GM12875 (cell line): ENCODE measurements around the gene KIF16B.

Experiments
- H3K4me3 ChIP-seq: one replicate; pipeline ENCODE4 v1.5.1; 2011; ENCODE audit warnings: low read depth, low read length, control low read depth
- TF ChIP-seq, protein P1 (sequence below): IDR thresholded peaks from 2 replicates; pipeline ENCODE4 v1.5.1; 2011; ENCODE audit warnings: low read depth, mild to moderate bottlenecking, control low read depth, inconsistent platforms, low read length, moderate library complexity, borderline replicate concordance; ENCODE audit not compliant: insufficient read depth

KIF16B gene

DNA sequence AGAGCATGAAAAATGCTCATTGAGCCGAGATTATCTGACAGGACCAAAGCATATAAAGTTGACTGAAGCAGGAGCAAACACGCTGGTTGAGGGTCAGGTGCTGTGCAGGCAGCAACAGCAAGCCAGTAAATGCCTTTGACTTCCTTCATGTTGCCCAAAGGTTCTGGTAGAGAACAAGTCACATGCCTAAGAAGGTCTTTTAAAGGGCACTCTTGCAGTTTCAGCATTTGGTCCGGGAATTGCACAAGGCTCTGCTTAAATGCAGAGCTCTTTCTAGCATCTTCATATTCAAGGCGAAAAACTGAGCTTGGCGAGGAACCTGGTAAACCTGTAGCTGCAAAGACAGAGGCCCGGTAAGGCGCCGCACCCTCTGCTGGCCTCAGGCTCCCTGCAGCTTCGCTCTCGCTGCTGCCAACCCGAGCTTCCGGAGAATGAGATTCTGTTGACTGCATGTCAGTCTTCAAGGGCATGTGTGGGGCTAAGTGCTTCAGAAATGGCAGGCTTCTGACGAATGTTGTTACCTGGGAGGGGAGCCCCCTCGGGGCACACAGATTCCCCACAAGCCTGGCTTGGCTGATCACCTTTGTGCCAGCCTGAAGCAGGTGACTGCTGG is 205.2 kb downstream of the KIF16B start:
- TF ChIP-seq, protein P1, sequence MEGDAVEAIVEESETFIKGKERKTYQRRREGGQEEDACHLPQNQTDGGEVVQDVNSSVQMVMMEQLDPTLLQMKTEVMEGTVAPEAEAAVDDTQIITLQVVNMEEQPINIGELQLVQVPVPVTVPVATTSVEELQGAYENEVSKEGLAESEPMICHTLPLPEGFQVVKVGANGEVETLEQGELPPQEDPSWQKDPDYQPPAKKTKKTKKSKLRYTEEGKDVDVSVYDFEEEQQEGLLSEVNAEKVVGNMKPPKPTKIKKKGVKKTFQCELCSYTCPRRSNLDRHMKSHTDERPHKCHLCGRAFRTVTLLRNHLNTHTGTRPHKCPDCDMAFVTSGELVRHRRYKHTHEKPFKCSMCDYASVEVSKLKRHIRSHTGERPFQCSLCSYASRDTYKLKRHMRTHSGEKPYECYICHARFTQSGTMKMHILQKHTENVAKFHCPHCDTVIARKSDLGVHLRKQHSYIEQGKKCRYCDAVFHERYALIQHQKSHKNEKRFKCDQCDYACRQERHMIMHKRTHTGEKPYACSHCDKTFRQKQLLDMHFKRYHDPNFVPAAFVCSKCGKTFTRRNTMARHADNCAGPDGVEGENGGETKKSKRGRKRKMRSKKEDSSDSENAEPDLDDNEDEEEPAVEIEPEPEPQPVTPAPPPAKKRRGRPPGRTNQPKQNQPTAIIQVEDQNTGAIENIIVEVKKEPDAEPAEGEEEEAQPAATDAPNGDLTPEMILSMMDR, result no peak
- H3K4me3 ChIP-seq, result no peak overlapping the region

DNA sequence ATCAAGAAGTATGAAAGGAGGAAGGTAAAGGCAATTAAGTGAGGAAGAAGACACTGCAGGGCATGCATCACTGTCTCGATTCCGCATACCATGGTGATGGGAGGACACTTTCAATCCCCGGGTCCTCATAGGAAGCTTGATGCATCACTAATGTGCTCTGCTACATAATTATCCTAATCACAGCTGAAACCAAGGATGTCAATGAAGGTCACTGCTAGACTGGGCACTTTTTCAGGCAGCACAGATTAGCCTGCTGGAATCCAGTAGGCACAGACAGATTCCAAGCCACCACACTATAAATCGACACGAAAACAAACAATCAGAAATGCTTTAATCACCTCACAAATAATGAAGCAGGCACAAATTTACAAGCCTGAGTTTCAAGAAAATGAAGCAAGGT is 206.7 kb downstream of the KIF16B start:
- TF ChIP-seq, protein P1, result no peak
- no peak overlapping the region for H3K4me3 ChIP-seq

DNA sequence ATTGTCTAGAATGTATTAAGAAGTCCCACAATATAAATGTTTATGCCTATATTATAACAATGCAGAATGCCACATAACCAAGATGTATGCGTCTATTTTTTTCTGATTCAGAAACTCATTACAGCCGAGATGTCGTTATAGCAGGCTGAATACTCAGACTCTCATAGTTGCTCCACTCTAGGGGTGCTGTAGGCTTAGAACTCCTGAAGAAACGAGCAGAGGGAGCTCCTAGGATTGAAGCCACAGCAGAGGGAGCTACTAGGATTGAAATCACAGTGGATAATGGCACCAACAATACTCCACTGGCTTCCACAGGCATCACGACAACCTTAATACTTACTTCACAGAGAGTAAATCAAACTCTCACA is 208.9 kb downstream of the KIF16B start:
- TF ChIP-seq, protein P1, result no peak
- H3K4me3 ChIP-seq, result no peak overlapping the region

DNA sequence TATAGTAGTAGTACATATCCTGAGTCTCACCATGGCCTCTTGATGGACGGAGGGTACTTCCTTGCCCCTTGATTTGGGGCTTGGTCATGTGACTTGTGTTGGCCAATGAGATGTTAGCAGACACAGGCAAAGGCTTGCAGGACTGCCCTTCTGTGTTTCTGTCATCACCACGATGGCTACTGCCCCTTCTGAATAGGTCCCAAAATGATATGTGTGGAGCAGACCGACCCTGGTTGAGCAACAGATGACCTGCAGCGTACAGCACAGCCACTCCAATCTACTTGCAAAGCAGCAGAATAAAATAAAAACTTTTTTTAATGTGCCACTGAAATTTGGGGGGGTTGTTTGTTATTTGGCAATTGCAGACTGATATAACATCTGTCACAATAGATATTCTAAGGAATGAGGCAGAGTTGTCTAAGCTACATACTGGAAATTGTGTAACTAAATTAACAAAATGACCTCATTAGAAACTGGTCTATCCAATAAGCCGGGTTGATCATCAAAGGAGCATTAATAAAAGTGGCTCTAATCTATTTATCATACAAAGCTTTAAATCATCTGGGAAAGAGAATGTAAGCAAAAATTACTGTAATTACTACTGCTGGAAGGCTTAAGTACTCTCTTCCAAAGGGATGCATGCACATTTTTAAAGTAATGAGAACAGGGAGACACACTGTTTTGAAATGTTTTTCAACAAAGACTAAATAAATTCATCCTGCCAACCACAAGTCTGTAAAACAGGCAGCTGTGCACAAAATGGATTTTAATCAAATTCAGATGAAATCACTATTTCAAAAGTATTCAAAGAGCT is 209.5 kb downstream of the KIF16B start:
- no peak overlapping the region for H3K4me3 ChIP-seq
- TF ChIP-seq, protein P1, result no peak

DNA sequence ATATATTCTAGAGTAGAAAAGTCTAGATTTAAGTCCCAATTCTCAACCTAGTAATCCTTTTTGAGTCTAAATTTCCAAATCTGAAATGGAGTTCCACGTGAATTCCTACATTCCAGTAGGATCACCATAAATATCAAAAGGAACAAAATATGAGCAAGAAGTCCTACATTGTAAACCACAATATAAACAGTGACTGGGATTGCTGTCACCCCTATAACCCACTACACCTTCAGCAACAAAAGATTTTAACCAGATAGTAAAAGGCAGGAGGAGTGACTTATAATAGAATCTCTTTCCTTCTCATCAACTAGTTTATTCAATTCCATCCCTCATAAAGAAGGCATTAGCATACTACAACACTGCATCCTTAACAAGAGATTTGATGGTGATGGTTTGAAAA is 210.6 kb downstream of the KIF16B start:
- TF ChIP-seq, protein P1, result no peak
- no peak overlapping the region for H3K4me3 ChIP-seq

DNA sequence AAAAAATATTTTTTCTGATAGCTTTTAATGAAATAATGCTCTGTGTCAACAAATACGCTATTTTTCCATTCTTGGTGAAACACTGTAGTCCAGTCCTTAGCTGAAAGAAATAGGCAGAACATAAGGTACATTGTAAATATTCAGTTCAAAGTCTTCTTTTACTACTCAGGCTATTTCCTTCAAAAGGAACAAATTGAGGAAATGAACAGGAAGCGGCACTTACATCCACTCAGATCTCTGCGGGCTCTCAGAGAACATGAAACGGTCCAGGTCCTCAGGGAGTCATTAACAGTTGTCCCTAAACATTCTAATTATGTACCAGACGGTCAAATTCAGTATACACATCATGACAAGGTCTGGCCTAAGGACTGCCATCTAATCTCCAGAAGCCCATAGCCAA is 212.6 kb downstream of the KIF16B start:
- no peak overlapping the region for H3K4me3 ChIP-seq
- TF ChIP-seq, protein P1, result no peak

DNA sequence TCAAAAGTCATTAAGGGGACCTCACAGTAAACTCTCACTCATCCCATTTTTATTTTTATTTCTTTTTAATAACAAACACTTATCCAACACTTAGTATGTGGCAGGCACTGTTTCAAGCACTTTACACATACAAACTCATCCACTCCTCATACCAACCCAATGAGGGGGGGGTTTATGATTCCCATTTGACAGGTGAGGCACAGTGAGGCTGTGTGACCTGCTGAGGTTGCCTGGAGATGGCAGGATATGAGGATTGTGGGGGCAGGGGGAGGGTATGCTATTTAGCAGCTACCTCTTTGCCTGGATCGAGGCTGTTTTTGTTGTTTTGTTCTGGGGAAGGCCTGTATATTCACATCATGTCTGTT is 219.8 kb downstream of the KIF16B start:
- no peak overlapping the region for H3K4me3 ChIP-seq
- TF ChIP-seq, protein P1, result no peak
